GM19397 (cell line): ENCODE data around the gene RNF19B.
"Not testable (repeated sequence)": the region's sequence is repeated elsewhere in the genome, so short reads cannot be mapped to it uniquely, and the experiment has no call there.

ENCODE experiments used
- ATAC-seq: cut with Tn5 transposase; IDR thresholded peaks from one replicate; pipeline ENCODE4 v1.9.1; 2021; ENCODE audit warnings: mild to moderate bottlenecking, moderate library complexity; ENCODE audit not compliant: unreplicated experiment

Gene RNF19B

GRCh38 chr1:32964461-32965250 lies at the start of gene RNF19B:
Gene RNF19B, minus strand, starts transcription at chr1:32964809. Its CDS starts 124 bp downstream, at chr1:32964685.
- peak; percentile 87 for ATAC-seq

DNA sequence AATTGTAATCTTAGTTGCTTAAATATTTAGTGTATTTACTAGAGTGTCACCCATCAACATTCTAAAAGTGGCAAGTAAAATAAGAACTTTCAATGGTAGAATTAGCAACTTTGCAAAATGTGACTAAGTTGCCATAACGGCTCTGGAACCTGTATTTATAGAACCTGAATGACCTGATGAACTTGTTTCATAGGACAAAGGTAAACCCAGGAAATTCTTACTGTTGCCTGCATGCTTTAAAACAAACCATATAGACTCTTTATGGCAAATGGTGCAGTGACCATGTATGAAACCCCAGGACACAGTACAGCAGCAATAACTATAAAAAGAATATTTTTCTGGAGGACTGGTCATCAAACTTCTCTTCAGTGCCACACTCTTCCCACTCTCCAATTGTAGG lies 49.2 kb upstream of the RNF19B start:
- ATAC-seq = no peak

DNA sequence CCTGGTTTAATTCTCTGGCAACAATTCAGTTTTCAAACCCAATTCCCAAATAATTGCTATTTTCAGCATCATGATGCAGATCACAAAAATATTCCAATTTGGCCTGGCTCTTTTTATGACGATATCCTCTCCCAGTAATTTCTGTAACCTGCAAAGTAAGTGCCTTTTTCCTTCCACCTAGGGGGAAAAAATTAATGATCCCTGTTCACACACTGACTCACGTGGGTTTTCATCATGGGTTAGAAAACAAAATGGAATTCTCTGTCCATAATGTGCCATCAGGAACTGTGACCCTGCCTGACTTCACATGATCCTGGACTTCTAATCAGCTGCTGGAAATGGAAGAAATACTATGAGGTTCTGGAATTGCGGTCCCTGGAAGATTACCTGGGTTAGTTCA lies 47.6 kb upstream of the RNF19B start:
- ATAC-seq = no peak

- ATAC-seq = no peak
Observed at GRCh38 chr1:33010932-33011731, 46.5 kb upstream of the RNF19B start.

- no peak for ATAC-seq
Observed at GRCh38 chr1:33009561-33009960, 45.0 kb upstream of the RNF19B start.

- no peak for ATAC-seq
Observed at GRCh38 chr1:33008051-33008914, 43.7 kb upstream of the RNF19B start.

DNA sequence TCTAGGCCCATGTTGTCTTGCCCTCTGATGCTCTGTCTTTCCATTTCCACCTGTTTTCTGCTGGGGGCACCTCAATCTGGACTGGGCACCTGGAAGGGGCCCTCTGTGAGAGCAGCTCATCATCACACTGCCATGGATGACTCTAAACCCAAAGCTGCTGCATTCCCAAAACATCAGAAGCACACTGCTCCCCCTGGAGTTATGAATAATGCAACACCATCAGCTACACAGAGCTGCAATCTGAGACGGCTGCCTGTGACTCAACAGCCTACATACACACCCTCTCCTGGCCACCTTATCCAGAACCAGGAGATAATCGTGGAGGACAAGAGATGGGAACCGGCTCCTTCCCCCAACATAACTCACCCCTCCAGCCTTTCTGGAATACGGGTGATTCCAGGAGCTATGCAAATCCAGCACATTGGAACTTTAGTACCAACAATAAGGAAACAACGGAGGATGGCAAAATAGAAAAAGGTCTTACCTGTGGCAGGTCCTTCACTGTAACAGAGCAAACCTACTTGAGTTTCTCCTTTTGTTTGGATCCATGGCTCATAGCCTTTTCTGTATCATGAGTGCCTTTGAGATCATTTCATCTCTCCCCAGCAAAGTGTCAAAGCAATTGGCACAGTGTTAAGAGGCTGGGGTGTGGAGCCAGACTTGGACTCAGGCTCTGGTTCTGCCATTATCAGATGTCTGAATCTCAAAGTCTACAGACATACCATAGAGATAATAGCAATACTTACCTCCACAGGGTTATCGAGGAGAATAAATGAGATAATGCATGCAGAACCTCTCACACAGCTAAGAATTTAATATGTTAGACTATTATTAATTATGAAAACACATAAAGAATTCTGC lies 42.8 kb upstream of the RNF19B start:
- ATAC-seq = no peak

DNA sequence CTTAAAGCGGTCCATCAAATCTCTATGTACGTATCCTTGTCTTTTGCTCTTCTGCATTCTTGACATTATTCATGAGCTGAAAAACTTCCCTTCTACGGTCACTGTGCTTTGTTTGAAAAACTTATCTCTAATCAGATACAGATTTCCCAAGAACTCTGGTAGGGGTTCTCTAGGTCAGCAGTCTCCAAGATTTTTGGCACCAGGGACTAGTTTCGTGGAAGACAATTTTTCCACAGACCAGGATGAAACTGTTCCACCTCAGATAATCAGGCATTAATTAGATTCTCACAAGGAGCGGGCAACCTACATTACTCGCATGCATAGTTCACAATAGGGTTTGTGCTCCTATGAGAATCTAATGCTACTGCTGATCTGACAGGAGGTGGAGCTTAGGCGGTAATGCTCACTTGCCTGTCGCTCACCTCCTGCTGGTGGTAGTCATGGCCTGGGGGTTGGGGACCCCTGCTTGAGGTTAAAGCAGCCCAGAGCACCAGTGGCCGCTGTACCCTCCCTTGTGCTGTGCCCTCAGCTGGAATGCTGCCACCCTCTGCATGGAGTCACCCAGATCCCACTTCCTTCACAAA lies 41.3 kb upstream of the RNF19B start:
- no peak for ATAC-seq

- ATAC-seq = no peak
Observed at GRCh38 chr1:33005117-33005837, 40.7 kb upstream of the RNF19B start.

GRCh38 chr1:33004613-33005012 lies 40.0 kb upstream of the RNF19B start:
- ATAC-seq = no peak

DNA sequence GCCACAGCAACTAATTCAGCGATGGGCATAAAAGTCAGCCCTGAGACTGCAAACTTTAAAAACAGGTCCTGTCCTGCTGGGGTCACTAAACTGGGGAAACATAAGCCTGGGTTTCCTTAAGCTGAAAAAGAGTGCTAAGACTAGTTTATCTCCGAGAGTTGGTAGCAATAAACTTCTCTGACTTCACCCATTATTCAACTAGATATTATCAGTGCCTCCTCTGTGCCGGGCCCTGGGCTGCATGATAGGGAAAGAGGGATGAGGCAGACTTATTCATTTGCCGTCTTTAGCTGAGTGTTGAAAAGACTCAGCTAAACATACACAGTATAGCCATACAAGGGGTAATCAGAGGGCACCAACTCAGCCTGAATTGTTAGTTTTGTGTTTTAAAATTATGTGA lies 39.0 kb upstream of the RNF19B start:
- no peak for ATAC-seq

- ATAC-seq = no peak
Observed at GRCh38 chr1:33002006-33002405, 37.4 kb upstream of the RNF19B start.

- no peak for ATAC-seq
Observed at GRCh38 chr1:33001282-33001681, 36.7 kb upstream of the RNF19B start.

- no peak for ATAC-seq
Observed at GRCh38 chr1:33000427-33001026, 35.9 kb upstream of the RNF19B start.

DNA sequence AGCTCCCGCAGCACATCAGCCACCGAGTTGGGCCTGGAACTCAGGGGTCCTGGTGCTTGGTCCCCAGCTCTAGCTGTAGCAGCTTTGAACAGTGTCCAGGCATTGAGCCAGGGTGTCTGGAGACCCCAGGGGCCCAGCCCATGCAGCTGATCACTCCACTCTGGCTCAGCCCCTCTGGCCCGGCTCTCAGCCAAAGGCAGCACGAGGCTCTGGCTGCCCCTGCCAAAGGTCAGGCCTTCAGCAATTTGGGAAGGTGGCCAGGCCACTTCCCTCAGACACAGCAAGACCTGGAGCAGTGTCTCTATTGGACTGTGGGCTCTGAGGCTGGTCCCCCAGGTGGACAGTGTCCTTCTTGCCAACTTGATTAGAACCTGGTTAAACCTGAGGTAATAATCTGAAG lies 34.4 kb upstream of the RNF19B start:
- no peak for ATAC-seq

- no peak for ATAC-seq
Observed at GRCh38 chr1:32998064-32998463, 33.5 kb upstream of the RNF19B start.

DNA sequence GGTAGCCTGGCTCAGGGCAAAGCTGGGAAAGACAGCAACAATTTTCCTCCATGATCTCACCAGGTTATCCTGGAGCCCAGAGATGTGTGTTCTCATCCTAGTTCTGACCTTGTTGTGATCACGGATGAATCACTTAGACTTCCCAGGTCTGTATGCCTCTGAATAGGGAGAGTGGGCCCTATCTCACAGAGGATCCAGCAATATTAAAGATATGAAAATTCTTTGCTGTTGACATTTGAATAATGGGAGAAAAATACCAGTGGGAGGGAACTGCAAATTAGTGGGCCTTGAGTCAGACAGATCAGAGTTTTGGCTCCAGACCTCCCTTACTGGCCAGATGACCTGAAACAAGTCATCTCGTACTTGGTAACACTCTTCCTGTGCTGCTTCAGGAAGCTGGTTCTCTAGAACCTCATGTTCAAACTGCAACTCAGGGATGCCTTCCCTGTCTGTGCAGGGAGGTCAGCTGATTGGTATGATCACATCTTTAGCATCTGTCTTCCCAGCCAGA lies 32.8 kb upstream of the RNF19B start:
- ATAC-seq = no peak

- not testable (repeated sequence) for ATAC-seq
Observed at GRCh38 chr1:32993324-32993636, 28.7 kb upstream of the RNF19B start.
